Measurements from ENCODE around the gene EPB41L2.

GRCh38 chr6:130863415-130864230 lies 199.4 kb downstream of the EPB41L2 start:
- TF ChIP-seq POLR2A (IDR thresholded peaks at IDR 0.05; ENCODE audit: borderline replicate concordance, extremely low read depth, insufficient read depth, insufficient read length): no peak
- no peak for TF ChIP-seq REST (IDR thresholded peaks at IDR 0.05; ENCODE audit: low read depth)
- no peak for TF ChIP-seq EGR1 (IDR thresholded peaks at IDR 0.05; ENCODE audit: low read depth)
- no peak for TF ChIP-seq SIN3A (IDR thresholded peaks at IDR 0.05; ENCODE audit: low read depth)
- TF ChIP-seq POLR2AphosphoS5 (IDR thresholded peaks at IDR 0.05; ENCODE audit: low read depth, low read length): no peak
- TF ChIP-seq, protein P1, sequence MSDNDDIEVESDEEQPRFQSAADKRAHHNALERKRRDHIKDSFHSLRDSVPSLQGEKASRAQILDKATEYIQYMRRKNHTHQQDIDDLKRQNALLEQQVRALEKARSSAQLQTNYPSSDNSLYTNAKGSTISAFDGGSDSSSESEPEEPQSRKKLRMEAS (IDR thresholded peaks at IDR 0.05): no peak
- TF ChIP-seq, protein P2, sequence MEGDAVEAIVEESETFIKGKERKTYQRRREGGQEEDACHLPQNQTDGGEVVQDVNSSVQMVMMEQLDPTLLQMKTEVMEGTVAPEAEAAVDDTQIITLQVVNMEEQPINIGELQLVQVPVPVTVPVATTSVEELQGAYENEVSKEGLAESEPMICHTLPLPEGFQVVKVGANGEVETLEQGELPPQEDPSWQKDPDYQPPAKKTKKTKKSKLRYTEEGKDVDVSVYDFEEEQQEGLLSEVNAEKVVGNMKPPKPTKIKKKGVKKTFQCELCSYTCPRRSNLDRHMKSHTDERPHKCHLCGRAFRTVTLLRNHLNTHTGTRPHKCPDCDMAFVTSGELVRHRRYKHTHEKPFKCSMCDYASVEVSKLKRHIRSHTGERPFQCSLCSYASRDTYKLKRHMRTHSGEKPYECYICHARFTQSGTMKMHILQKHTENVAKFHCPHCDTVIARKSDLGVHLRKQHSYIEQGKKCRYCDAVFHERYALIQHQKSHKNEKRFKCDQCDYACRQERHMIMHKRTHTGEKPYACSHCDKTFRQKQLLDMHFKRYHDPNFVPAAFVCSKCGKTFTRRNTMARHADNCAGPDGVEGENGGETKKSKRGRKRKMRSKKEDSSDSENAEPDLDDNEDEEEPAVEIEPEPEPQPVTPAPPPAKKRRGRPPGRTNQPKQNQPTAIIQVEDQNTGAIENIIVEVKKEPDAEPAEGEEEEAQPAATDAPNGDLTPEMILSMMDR (IDR thresholded peaks at IDR 0.05 in 2 of 3, conservative IDR thresholded peaks at IDR 0.05 in 1 of 3; ENCODE audit: borderline replicate concordance in 1 of 3, insufficient read depth in 1 of 3, low read depth in 2 of 3, low read length in 2 of 3): no peak
- no peak for TF ChIP-seq EZH2 (IDR thresholded peaks at IDR 0.05)
- no peak for TF ChIP-seq YY1 (IDR thresholded peaks at IDR 0.05; ENCODE audit: extremely low read depth, insufficient replicate concordance, low read depth, low read length)
- no peak for TF ChIP-seq CEBPB (IDR thresholded peaks at IDR 0.05; ENCODE audit: low read depth)
- no peak for TF ChIP-seq EZH2phosphoT487 (IDR thresholded peaks at IDR 0.05; ENCODE audit: borderline replicate concordance)
- no peak for TF ChIP-seq JUND (IDR thresholded peaks at IDR 0.05)
